HPDE6-E6E7 (cell line): ENCODE data around the gene SLC22A25.
"Not testable (repeated sequence)": the region's sequence is repeated elsewhere in the genome, so short reads cannot be mapped to it uniquely, and the experiment has no call there.

Experiments
- DNase-seq: peaks from one replicate; pipeline ENCODE4 v3.0.0; 2011; ENCODE audit warnings: missing footprints; ENCODE audit errors: extremely low spot score

The SLC22A25 gene

GRCh38 chr11:63243533-63243932 is at the start of gene SLC22A25:
Gene SLC22A25, minus strand, starts transcription at chr11:63243599. Its CDS starts 13,947 bp downstream, at chr11:63229652.
- no peak for DNase-seq

DNA sequence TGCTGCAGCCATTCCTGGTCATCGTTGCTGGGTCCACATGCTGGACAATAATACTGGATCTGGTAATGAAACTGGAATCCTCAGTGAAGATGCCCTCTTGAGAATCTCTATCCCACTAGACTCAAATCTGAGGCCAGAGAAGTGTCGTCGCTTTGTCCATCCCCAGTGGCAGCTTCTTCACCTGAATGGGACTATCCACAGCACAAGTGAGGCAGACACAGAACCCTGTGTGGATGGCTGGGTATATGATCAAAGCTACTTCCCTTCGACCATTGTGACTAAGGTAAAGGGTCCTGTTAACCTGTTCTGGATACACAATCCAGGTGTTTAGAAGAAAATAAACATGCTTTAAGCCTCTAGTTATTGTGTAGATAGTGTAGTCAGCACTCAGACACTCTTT is 46.9 kb upstream of the SLC22A25 start:
- DNase-seq: no peak

- no peak for DNase-seq
These were observed 46.3 kb upstream of the SLC22A25 start for GRCh38 chr11:63289658-63290057.

- DNase-seq: no peak
These were observed 39.2 kb upstream of the SLC22A25 start for GRCh38 chr11:63282579-63282978.

DNA sequence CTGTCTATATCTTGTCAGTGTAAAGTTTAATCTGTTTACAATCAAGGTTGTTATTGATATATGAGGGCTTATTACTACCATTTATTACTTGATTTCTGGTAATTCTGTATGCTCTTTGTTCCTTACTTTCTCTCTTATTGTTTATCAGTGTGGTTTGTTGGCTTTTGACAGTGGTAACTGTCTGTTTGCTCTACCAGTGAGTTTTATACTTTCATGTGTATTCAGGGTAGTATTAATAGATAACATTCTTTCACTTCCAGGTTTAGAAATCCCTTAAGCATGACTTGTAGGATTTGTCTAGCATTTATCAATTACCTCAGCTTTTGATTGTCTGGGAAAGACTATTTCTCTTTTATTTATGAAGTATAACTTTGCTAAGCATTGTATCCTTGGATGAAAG is 37.5 kb upstream of the SLC22A25 start:
- no peak for DNase-seq

- no peak for DNase-seq
These were observed 34.0 kb upstream of the SLC22A25 start for GRCh38 chr11:63277345-63277943.

DNA sequence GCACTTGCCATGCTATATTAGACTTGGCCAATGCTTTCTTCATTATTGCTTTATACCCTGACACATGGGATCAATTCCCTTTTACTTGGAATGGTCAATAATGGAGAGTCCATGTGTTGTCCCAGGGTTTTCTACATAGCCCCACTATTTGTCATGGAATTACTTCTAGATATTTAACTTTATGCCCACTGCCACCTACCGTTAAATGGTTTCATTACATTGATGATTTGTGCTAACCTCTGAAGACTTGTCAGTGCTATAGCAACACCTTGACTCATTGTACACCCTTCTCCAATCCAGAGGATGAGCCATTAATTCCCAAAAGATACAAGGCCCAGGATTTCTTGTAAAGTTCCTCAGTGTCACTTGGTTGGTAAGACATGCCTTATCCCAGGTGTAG is 31.4 kb upstream of the SLC22A25 start:
- no peak for DNase-seq

DNA sequence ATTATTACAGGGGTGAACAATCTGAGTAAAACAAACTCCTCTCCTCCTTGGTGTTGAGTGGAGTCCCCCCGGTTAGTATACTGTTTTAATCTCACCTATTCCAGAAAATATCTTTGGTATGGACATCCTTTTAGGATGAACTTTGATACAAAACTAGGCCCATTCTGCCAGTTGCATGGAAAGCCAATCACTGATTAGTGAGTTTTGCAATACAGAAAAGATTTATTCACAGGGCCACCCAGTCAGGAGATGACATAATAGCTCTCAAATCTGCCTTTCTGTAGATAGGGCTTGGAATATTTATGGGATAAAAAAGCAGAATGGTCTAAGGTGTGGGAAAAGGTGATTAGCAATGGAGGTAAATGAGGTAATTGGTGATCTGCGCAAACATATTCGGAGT is 30.3 kb upstream of the SLC22A25 start:
- no peak for DNase-seq

DNA sequence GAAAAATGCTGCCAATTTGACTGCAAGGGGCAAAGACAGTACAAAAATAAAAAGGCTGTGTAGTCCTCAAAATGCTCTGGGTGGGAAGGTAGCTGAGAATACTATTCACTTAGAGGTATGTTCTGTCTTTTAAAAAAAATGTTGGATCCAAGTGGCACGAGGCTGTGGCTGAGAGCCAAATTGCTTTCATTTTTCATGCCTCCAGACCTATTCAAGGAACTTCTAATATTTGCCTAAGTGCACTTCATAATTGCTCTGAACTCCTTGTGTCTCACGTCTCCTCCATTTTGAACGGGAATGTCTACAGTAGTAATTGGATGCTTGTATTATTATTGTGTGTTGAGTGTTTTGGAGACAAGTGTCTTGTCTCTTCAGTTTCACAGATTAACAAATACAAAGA is 19.1 kb upstream of the SLC22A25 start:
- no peak for DNase-seq

- DNase-seq: no peak
These were observed 7.9 kb upstream of the SLC22A25 start for GRCh38 chr11:63251312-63251711.

DNA sequence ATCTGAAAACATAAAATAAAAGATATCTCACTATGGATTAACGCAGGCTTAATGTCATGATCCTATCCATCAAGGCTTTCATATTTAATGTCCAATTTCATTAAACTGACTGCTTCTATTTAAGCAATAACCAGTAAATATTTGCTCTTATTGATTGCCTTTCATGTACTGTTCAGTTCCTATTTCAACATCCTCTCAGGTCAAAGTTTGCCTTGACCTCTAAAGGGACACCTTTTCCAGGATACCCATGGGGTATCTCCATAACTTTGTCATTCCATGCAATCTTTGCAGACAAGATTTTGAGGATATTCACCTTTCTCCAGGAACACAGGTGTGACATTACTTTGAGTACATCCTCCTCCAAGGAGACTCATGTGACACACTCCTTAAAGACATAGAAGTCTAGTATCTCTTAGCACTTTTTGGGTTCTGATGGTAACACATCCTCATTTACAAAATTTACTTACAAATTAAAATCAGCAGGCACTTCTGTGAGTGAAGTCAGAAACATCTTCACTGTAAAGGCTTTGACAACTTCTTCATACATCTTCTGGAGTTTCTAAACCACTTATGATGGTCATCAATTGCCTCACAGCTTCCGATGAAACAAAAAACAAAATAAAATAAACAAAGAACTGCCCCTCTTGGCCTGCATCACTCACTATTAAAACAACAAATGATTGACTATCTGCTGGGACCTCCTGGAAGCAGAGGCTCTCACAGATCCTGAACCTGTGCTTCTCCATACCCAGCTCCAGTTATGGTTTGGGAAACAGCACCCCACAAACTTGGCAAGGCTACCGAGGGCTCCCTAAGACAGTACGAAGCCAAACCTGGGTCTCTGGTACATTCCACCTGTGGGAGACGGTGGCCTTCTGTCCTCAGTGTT is 7.0 kb upstream of the SLC22A25 start:
- no peak for DNase-seq

DNA sequence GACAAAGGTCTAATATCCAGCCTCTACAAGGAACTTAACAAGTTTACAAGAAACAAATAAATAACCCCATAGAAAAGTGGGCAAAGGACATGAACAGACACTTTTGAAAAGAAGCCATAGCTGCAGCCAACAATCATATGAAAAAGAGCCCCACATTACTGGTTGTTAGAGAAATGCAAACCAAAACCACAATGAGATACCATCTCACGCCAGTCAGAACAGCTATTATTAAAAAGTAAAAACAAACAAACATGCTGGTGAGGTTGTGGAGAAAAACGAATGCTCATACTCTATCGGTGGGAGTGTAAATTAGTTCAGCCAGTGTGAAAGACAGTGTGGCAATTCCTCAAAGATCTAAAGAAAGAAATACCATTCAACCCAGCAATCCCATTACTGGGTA is 5.6 kb upstream of the SLC22A25 start:
- DNase-seq: no peak

GRCh38 chr11:63247237-63248002 is 4.0 kb upstream of the SLC22A25 start:
- not testable (repeated sequence) for DNase-seq

GRCh38 chr11:63246045-63246444 is 2.6 kb upstream of the SLC22A25 start:
- no peak for DNase-seq

DNA sequence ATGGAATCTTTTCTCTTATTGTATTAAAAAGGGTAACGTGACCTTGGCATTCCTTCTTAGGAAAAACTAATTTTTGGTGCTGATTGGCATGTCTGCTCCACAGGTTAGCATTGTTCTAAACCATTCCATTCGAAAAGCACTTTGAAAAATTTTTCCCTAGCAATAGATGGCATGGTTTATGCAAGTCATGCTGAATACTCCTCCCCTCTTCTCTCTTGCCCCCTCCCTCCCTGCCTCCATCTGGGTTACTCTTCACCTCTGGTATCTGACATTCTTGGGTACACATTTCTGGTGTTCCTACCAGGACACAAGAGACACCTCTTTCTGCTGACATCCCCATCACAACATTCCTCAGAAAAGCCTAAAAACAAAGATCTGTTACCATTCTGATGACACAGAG is 1.5 kb upstream of the SLC22A25 start:
- DNase-seq: no peak

GRCh38 chr11:63242089-63242781 is 1.2 kb downstream of the SLC22A25 start:
- no peak for DNase-seq

- no peak for DNase-seq
These were observed 2.5 kb downstream of the SLC22A25 start for GRCh38 chr11:63240791-63241379.

DNA sequence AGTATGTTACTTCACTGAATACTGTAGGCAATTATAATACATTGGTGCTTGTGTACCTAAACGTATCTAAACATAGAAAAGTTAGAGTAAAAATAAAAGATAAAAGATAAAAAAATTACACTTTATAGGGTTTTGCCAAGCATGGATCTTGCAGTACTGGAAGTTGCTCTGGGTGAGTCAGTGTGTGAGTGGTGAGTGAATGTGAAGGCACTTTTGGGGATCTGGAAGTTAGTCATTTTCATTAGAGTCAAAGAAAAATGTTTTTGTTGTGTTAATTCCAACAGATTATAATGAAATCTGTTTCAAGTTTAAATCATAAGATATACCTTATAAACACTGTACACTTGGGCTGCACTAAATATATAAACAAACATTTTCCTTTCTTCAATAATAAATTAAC is 3.3 kb downstream of the SLC22A25 start:
- DNase-seq: no peak

DNA sequence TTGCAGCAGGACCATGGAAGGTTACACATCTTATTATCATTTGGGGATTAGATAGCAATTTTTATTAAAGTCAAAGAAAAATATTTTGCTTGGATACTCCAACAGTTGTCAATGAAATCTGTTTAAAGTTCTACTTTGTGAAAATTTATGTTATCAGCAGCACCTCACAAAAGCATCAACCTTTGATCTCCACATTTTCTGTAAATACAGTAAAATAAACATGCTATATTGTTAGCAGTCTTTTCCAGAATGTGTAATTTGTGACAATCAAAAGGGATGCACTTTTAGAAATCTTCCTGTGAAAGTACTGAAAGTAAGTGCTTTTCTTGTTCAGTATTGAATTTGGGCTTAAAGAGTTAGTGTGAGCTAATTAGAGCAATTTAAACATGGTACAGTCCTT is 4.1 kb downstream of the SLC22A25 start:
- DNase-seq: no peak

DNA sequence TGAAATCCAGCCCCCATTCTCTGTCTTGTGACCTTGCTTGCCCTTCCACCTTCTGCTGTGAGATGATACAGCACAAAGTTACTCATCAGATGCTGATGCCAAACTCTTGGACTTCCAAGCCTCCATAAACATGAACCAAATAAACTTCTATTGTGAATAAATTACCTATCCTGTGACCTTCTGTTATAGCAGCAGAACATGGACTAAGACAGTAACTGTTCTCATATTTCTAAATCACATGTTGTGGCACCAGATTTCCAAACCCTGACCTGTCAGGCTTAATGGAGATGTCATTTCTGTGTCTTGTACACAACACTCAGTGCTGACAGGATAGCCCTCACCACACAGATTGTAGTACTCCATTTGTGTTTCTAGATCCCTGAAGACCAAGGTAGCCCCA is 6.0 kb downstream of the SLC22A25 start:
- no peak for DNase-seq
